ENCODE results near the gene SLC22A17. TPM values are rescaled to one million over a fixed set of nuclear protein-coding genes. Genes with fewer than 3 reads are reported as not detected.
A peak's percentile ranks its signal among the peaks of the same experiment; 100 is the strongest.

Gene SLC22A17
- total and polyA plus RNA-seq, 2 of the 13 experiments (the other 11 are each of a cell fraction or from before 2014, with no cell fraction given): 0.95 to 1.1 TPM

DNA sequence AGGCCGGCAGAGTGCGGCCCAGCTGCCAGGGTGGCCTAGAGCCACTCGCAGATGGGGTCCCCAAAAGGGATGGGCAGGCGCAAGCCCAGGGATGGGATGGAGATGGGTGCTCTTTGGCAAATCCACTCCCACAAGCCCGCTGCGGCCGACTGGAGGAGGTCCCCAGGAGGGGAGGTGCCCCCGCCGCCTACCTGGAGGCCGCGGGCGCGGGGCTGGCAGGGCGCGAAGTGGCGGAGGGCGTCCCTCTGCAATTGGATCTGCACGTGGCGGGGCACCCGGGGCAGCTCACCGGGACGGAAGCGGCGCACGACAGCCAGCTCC lies 50.8 kb downstream of the SLC22A17 start (continued):
- TF ChIP-seq RAD21 (CRISPR knock-in tag; IDR thresholded peaks at IDR 0.05) (no peak; the same call in 1 of the 2 replicates), SNRNP70 (IDR thresholded peaks at IDR 0.05; ENCODE audit: low read depth, low read length) (no peak), RFX3 (CRISPR knock-in tag; IDR thresholded peaks at IDR 0.05) (peak; percentile 55), BRD4 (CRISPR knock-in tag; IDR thresholded peaks at IDR 0.05) (no peak), TAF1 (CRISPR knock-in tag; IDR thresholded peaks at IDR 0.05) (peak; percentile 82), ZNF12 (CRISPR knock-in tag; IDR thresholded peaks at IDR 0.05) (peak; percentile 85), ZNF33A (CRISPR knock-in tag; IDR thresholded peaks at IDR 0.05; ENCODE audit: borderline replicate concordance) (no peak), HMG20B (CRISPR knock-in tag; conservative IDR thresholded peaks at IDR 0.05) (peak; percentile 87), ZBTB3 (CRISPR knock-in tag; IDR thresholded peaks at IDR 0.05; ENCODE audit: borderline replicate concordance, low read depth) (0 out of 2 replicates have a peak, but pooled peaks have one; percentile 60), STAT5B (CRISPR knock-in tag; IDR thresholded peaks at IDR 0.05) (peak; percentile 91), MED1 (CRISPR knock-in tag; IDR thresholded peaks at IDR 0.05) (peak; percentile 8; the same call in 1 of the 2 replicates), HDAC1 (CRISPR knock-in tag; IDR thresholded peaks at IDR 0.05) (no peak), ISL2 (CRISPR knock-in tag; IDR thresholded peaks at IDR 0.05) (peak; percentile 82; the same call in 1 of the 2 replicates), ONECUT2 (CRISPR knock-in tag; IDR thresholded peaks at IDR 0.05) (peak; percentile 77), FOXK2 (IDR thresholded peaks at IDR 0.05) (no peak), HOXD1 (CRISPR knock-in tag; IDR thresholded peaks at IDR 0.05) (peak; percentile 97), ZNF24 (IDR thresholded peaks at IDR 0.05) (0 out of 2 replicates have a peak, but pooled peaks have one; percentile 17), TAF15 (IDR thresholded peaks at IDR 0.05; ENCODE audit: low read depth, low read length, poor library complexity, severe bottlenecking) (peak; percentile 97), HNRNPLL (IDR thresholded peaks at IDR 0.05; ENCODE audit: low read depth, low read length, poor library complexity, severe bottlenecking) (no peak), TCF7L2 (IDR thresholded peaks at IDR 0.05; ENCODE audit: low read depth, low read length) (no peak)
- TF ChIP-seq, protein P1, sequence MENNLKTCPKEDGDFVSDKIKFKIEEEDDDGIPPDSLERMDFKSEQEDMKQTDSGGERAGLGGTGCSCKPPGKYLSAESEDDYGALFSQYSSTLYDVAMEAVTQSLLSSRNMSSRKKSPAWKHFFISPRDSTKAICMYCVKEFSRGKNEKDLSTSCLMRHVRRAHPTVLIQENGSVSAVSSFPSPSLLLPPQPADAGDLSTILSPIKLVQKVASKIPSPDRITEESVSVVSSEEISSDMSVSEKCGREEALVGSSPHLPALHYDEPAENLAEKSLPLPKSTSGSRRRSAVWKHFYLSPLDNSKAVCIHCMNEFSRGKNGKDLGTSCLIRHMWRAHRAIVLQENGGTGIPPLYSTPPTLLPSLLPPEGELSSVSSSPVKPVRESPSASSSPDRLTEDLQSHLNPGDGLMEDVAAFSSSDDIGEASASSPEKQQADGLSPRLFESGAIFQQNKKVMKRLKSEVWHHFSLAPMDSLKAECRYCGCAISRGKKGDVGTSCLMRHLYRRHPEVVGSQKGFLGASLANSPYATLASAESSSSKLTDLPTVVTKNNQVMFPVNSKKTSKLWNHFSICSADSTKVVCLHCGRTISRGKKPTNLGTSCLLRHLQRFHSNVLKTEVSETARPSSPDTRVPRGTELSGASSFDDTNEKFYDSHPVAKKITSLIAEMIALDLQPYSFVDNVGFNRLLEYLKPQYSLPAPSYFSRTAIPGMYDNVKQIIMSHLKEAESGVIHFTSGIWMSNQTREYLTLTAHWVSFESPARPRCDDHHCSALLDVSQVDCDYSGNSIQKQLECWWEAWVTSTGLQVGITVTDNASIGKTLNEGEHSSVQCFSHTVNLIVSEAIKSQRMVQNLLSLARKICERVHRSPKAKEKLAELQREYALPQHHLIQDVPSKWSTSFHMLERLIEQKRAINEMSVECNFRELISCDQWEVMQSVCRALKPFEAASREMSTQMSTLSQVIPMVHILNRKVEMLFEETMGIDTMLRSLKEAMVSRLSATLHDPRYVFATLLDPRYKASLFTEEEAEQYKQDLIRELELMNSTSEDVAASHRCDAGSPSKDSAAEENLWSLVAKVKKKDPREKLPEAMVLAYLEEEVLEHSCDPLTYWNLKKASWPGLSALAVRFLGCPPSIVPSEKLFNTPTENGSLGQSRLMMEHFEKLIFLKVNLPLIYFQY (CRISPR knock-in tag; IDR thresholded peaks at IDR 0.05; ENCODE audit: borderline replicate concordance): peak; percentile 94; the same call in 1 of the 2 replicates
- TF ChIP-seq, protein P2, sequence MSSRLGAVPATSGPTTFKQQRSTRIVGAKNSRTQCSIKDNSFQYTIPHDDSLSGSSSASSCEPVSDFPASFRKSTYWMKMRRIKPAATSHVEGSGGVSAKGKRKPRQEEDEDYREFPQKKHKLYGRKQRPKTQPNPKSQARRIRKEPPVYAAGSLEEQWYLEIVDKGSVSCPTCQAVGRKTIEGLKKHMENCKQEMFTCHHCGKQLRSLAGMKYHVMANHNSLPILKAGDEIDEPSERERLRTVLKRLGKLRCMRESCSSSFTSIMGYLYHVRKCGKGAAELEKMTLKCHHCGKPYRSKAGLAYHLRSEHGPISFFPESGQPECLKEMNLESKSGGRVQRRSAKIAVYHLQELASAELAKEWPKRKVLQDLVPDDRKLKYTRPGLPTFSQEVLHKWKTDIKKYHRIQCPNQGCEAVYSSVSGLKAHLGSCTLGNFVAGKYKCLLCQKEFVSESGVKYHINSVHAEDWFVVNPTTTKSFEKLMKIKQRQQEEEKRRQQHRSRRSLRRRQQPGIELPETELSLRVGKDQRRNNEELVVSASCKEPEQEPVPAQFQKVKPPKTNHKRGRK (CRISPR knock-in tag; IDR thresholded peaks at IDR 0.05): no peak; the same call in none of the 2 replicates
- TF ChIP-seq, protein P3, sequence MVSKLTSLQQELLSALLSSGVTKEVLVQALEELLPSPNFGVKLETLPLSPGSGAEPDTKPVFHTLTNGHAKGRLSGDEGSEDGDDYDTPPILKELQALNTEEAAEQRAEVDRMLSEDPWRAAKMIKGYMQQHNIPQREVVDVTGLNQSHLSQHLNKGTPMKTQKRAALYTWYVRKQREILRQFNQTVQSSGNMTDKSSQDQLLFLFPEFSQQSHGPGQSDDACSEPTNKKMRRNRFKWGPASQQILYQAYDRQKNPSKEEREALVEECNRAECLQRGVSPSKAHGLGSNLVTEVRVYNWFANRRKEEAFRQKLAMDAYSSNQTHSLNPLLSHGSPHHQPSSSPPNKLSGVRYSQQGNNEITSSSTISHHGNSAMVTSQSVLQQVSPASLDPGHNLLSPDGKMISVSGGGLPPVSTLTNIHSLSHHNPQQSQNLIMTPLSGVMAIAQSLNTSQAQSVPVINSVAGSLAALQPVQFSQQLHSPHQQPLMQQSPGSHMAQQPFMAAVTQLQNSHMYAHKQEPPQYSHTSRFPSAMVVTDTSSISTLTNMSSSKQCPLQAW (CRISPR knock-in tag; IDR thresholded peaks at IDR 0.05): no peak
- TF ChIP-seq, protein P4, sequence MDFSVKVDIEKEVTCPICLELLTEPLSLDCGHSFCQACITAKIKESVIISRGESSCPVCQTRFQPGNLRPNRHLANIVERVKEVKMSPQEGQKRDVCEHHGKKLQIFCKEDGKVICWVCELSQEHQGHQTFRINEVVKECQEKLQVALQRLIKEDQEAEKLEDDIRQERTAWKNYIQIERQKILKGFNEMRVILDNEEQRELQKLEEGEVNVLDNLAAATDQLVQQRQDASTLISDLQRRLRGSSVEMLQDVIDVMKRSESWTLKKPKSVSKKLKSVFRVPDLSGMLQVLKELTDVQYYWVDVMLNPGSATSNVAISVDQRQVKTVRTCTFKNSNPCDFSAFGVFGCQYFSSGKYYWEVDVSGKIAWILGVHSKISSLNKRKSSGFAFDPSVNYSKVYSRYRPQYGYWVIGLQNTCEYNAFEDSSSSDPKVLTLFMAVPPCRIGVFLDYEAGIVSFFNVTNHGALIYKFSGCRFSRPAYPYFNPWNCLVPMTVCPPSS (IDR thresholded peaks at IDR 0.05): no peak
